Progenitor cell of endocrine pancreas (in vitro differentiated cells): ENCODE data around the gene PTGIS. TPM values are rescaled to one million over a fixed set of nuclear protein-coding genes. Genes with fewer than 3 reads are reported as not detected.

Source experiments
- DNase-seq: peaks from one replicate; pipeline ENCODE4 v3.0.0; 2021; ENCODE audit warnings: low spot score; ENCODE audit not compliant: unreplicated experiment
- H3K27ac Mint-ChIP-seq: 2 replicates; pipeline ENCODE4 v1.8.0; 2021; ENCODE audit warnings: mild to moderate bottlenecking, moderate library complexity, mixed read lengths
- H3K27me3 Mint-ChIP-seq: 2 replicates; pipeline ENCODE4 v1.8.0; 2021; ENCODE audit warnings: mixed read lengths
- H3K36me3 Mint-ChIP-seq: 2 replicates; pipeline ENCODE4 v1.8.0; 2022; ENCODE audit warnings: mixed read lengths; ENCODE audit not compliant: insufficient read depth
- H3K4me1 Mint-ChIP-seq: 2 replicates; pipeline ENCODE4 v1.8.0; 2021; ENCODE audit warnings: low read depth, mixed read lengths
- H3K4me3 Mint-ChIP-seq: 2 replicates; pipeline ENCODE4 v1.8.0; 2021; ENCODE audit warnings: low read depth, mild to moderate bottlenecking, moderate library complexity, mixed read lengths
- H3K9me3 Mint-ChIP-seq: 2 replicates; pipeline ENCODE4 v1.8.0; 2021; ENCODE audit warnings: low read depth, mixed read lengths
- total RNA-seq: library from RNA; stranded (reverse); gene quantifications from 2 replicates; pipeline ENCODE4 v1.2.1, GENCODE V29; 2021
- TF ChIP-seq, protein P1 (sequence below): fragments of 200-600 bp; sonication (generic); IDR thresholded peaks from one replicate; pipeline ENCODE4 v1.5.0; 2021; ENCODE audit warnings: antibody characterized with exemption, mild to moderate bottlenecking; ENCODE audit not compliant: unreplicated experiment

Gene PTGIS
- total RNA-seq, 1 donor from 2014 or later = 19.3 TPM

GRCh38 chr20:49570828-49571552 lies 3.1 kb upstream of the PTGIS start:
- Mint-ChIP-seq H3K4me1 (peaks cover 19% of the 10 kb centered on the region), H3K27me3 (peaks cover 6% of the 10 kb centered on the region), H3K4me3 (no peak overlapping the region), H3K27ac (no peak overlapping the region), H3K36me3 (no peaks in the 10 kb centered on the region), H3K9me3 (no peaks in the 10 kb centered on the region)
- TF ChIP-seq, protein P1, sequence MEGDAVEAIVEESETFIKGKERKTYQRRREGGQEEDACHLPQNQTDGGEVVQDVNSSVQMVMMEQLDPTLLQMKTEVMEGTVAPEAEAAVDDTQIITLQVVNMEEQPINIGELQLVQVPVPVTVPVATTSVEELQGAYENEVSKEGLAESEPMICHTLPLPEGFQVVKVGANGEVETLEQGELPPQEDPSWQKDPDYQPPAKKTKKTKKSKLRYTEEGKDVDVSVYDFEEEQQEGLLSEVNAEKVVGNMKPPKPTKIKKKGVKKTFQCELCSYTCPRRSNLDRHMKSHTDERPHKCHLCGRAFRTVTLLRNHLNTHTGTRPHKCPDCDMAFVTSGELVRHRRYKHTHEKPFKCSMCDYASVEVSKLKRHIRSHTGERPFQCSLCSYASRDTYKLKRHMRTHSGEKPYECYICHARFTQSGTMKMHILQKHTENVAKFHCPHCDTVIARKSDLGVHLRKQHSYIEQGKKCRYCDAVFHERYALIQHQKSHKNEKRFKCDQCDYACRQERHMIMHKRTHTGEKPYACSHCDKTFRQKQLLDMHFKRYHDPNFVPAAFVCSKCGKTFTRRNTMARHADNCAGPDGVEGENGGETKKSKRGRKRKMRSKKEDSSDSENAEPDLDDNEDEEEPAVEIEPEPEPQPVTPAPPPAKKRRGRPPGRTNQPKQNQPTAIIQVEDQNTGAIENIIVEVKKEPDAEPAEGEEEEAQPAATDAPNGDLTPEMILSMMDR = no peak
- DNase-seq = no peak

DNA sequence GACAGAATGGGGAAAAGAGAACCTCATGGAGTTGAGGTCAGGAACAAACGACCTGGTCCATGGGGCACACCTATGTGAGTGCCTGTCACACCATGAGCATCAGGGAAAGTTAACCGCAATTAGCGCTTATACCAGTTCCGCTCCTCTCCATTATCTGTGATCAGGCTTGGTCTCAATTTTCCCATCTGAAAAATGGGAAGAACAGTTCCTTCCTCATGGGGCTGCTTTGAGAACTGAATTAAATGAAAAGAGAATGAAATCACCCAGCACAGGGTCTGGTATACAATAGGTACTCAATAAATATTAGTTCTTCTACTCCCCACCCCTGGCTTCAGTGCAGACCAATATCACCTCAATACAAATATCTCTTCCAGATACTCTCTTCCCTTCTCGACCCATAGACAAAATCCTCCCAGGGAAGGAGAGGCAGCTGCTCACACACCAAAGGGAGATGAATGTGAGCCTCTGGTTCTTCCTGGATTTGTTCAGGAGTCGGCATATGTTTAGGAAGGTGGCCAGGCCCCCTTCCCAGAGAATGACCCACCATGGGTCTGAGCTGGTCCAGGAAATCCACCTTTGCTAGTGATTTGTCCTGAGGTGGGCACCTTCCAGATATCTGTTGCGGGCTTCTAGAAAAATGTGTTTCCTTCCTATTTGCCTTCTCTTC lies 2.4 kb upstream of the PTGIS start:
- Mint-ChIP-seq H3K27me3 (peaks cover 6% of the 10 kb centered on the region), H3K9me3 (no peaks in the 10 kb centered on the region), H3K4me1 (peaks cover 19% of the 10 kb centered on the region), H3K27ac (no peak overlapping the region), H3K36me3 (no peaks in the 10 kb centered on the region), H3K4me3 (no peak overlapping the region)
- DNase-seq = no peak
- TF ChIP-seq, protein P1 = no peak

DNA sequence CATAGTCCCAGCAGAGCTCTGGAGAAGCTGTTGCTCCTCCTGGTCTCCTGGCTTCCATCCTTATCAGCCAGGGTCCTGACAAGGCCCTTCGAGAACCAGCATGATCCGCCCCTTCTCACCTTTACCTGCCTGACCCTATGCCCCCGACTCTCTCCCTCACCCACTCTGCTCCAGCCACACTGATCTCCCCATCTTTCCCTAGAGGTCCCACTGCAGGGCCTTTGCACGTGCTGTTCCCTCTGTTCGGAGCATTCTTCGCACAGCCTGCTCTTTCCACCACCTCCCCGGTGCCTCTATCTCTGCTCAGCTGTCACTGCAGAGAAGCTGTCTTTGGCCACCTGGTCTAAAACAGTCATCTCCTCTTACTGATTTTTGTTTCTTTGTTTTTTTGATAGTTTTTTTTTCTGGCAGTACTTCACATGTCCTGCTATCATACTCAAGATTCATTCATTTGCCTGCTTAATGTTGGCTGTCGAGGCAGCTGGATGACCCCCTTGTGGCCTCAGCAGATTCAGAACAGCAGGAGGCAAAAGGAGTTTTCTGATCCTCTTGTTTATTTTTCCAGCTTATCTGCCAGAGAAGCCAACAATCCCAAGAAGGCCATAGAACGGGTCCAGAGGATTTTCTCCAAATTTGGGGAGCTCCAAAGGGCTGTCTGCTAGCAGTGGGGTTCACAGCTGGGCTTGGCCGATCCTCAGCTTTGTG lies 1.6 kb upstream of the PTGIS start:
- Mint-ChIP-seq H3K36me3 (no peaks in the 10 kb centered on the region), H3K27ac (peak overlapping the region; percentile 8), H3K4me1 (peaks cover 19% of the 10 kb centered on the region), H3K9me3 (no peaks in the 10 kb centered on the region), H3K4me3 (peak overlapping the region; percentile 10), H3K27me3 (peaks cover 6% of the 10 kb centered on the region)
- TF ChIP-seq, protein P1 = no peak
- no peak for DNase-seq

- TF ChIP-seq, protein P1 = no peak
- peaks cover 19% of the 10 kb centered on the region for H3K4me1 Mint-ChIP-seq
- no peaks in the 10 kb centered on the region for H3K36me3 Mint-ChIP-seq
- H3K27me3 Mint-ChIP-seq = peaks cover 6% of the 10 kb centered on the region
- H3K9me3 Mint-ChIP-seq = no peaks in the 10 kb centered on the region
- no peak for DNase-seq
- peak overlapping the region; percentile 73 for H3K4me3 Mint-ChIP-seq
- peak overlapping the region; percentile 76 for H3K27ac Mint-ChIP-seq
Observed at GRCh38 chr20:49568278-49569151, 578 bp upstream of the PTGIS start.
